Measurements from ENCODE around the gene MEN1.

Gene MEN1

GRCh38 chr11:64760759-64761420 lies 49.5 kb downstream of the MEN1 start:
- DNase-seq, result no peak

DNA sequence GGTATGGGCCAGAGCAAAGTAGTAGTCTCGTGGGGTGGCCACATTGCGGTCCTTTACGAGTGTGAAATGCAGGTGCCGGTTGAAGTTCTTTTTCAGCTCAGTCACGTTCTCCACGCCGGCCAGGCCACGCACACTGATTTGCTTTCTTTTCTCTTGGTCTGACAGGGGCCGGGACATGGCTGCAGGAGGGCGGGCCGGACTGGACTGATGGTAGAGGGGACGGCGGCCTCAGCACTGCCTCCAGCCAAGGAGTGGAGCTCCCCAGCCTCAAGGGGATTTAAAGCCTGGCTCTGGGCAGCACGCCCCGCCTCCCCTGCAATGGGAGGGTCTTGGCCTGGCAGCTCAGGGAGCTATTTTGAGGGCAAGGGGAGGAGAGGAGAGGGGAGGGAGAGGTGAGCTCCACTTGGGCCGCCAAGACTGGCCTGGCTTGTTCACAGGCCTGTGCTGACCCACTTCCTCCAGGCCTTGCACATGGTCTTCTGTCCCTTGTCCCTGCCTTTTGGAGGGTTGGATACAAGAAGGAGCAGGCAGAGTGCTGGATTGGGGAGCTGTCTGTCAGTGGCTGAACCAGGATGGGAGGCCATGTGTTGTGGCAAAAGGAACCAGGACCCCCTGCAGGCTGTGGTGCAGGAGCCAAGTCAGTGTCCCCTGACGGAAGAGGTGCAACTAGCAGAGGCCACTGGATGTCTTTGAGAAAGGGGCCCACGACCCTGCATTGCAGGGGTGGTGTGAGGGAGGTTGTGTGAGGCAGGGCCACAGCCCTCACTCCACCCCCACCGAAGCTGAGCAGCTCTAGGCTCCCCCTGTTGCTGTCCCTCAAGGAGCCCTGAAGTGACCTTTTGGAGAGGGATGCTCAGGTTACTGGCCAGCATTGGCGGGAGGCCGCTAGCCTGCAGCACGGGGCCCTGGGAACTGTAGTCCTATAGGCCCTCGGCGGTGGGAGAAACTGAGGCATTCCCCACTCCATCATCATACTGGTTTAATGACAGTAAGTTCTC lies 50.3 kb downstream of the MEN1 start, which contains the start of gene PYGM:
TSS of gene PYGM (minus strand) at position 253 of the 998 bp plus-strand sequence. CDS start at position 177, 76 bp downstream.
- DNase-seq, result no peak

- no peak for DNase-seq
Measured at GRCh38 chr11:64759131-64759721, 51.1 kb downstream of the MEN1 start.

DNA sequence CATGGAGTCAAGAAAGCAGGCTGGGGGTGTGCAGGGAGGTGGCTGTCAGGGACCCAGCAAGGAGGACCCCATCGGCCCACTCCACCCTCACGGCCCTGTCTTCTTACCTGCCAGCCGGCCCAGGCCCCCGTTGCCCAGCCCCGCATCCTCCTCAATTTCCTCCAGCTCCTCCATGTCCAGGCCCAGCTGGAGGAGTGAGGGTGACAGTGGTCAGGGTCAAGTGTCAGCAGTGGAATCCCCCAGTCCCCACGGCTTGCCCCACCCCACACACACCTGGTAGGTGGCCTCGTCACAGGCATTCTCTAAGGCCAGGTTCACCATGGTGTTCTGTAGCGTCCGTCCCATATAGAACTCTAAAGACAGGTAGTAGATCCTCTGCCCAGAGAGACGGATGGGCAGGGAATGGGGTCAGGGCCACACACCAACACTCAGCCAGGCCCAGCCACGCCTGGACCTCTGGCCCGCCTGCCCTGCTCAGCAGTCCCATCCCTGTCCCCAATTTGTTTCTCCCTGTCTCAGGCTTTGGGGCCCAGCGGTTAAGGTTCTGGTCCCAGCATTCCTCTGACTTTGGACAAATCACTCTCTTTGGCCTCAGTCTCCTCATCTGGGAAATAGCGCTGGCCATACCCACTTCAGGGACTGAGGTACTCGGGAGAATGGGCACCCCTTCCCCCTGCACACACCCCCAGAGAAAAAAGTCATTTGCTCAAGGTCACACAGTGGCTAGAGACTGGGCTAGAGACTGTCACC lies 51.8 kb downstream of the MEN1 start:
- no peak for DNase-seq

GRCh38 chr11:64757549-64758329 lies 52.6 kb downstream of the MEN1 start:
- no peak for DNase-seq

DNA sequence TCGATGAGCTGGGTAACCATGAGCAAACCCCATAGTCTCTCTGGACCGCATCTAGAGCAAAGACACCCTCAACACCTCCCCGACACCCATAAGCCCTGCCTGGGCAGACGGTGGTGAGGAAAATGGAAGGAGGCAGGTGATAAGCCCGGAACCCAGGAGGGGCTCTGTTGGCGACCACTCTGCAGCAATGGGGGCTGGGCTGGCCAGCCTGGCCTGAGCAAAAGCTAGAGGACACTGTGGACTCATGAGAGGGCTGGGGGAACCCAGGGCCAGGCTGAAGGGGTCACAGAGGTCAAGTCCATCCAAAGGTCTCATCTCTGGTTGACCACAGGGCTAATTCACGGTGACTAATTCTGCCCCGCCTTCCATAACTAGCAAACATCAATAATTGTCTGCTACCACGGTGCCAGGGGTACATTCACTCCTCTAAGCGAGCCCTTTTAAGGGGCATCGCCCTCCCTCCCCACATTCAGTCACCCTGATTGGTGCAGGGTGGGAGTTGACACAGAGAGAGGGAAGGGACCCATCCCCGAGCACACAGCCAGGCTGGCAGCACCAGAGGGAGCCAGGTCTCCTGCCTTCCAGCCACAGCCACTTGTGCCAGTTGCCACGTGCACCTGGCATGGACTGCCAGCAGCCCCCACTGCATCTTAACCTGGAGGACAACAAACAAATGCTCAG lies 54.5 kb downstream of the MEN1 start:
- DNase-seq, result no peak

DNA sequence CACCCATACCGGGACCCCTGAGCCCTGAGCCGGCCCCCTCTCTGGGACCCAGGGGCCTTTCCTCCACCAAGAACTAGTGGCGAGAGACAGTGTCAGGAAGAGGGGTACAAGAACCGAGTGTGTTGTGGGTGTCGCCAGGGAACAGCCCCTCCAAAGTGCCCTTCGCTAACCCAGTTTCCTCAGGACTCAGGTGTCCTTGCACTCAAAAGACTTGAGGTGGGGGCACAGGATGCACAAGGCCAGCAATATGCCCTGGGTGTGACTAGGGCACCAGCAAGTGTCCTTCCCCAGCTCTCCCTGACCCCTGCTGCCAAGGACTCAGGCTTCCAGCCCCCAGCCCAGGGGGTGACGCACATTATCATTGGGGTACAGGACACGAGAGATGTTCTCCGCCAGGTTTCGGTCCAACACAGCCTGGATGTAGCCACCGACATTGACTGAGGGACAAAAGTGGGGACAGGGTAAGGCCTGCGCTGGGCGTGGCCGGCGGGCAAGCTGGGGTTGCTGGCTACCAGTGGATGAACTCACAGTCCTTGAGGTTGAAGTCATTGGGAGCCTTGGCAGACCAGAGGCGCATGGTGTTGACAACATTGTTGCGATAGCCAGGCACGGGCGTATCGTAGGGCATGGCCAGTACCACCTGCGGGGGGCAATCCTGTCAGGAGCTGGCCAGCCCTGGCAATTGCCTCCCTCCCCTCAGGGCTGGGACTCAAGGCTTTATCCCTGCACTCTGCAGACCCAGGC lies 55.3 kb downstream of the MEN1 start:
- DNase-seq, result no peak

DNA sequence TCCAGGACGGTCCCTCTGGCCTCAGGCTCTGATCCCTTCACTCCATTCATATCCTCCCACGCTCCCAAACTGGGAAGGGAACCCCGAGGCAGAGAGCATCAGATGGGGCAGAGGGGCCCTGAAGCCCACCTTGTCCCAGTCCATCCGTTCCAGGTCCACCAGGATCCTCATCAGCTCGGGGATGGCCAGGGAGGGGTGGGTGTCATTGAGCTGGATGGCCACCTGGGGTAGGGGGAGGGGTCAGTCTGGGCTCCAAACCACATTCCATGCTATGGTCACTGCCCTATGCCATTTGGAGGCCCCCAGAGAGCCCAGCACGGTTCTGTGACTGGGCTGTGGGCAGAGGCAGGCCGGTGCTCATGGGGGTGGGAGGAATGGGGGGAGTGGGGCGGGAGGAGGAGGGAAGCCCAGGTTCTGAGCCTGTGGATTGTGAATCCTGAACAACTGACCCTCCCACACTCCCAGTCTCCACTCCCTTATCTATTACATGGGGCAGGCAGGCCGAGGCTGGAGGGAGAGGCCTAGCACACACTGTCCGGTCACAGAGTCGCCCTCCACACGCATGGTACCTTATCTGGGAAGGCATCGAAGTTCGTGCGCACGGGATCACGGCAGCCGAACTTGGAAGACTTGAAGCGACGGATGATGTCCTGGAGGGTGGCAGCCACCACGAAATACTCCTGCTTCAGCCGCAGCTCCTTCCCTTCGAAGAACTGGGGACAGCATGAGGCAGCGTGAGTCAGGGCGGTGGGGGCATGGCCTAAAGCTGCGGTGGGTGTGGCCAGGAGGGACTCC lies 56.0 kb downstream of the MEN1 start:
- DNase-seq, result no peak

Measured in NCI-H1092 treated with DMSO at 0.1 percent for 48 hours (cell line).